Measurements from ENCODE around the gene AFF2. TPM values are rescaled to one million over a fixed set of nuclear protein-coding genes. Genes with fewer than 3 reads are reported as not detected.

AFF2 gene
- total RNA-seq, 1 experiment from 2014 or later = 0.16 TPM

DNA sequence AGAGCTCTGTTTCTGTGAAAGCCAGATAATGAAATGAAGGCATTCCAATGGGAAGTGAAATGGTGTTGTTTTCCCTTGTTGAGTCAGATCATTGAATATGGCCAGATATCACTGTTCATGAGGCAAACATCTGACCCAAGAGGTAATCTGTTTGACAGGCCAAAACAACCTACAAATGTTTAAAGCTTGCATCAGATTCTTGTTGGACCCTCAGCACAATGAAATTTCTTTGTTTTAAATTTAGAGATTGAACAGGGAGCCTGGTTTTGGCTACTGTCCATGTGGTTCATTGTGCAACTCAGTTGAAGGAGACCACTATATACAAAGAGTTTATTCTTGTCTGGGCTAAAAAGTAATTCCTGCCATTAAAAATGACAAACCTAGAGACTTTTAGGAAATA, 159.1 kb downstream of the AFF2 start:
- no peaks in the 10 kb centered on the region for H3K4me1 Mint-ChIP-seq (ENCODE audit: low read depth, unreplicated experiment)

DNA sequence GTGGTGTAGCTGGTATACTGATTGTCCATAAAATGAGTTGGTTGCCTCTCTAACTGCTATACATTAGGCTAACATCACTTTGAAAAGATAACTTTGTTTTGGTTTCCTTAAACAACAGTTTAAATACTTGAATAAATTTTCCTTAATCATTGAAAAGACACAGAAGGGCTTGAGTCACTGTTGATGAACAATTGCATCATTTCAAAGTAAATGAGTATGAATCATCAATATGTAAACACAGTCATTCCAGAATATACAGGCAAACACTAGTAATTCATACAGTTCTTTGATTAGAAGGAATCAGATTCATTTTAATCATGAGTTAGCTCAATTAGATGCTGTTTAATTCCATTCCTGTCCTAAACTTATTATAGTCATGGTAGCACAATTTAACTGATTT, 160.6 kb downstream of the AFF2 start:
- DNase-seq = no peak
- no peaks in the 10 kb centered on the region for H3K36me3 ChIP-seq (ENCODE audit: control insufficient read depth, insufficient read depth, low read length)
- no peaks in the 10 kb centered on the region for H3K27me3 ChIP-seq (replicated peaks; ENCODE audit: control insufficient read depth, insufficient read depth, low read length)
- H3K9me3 ChIP-seq = no peaks in the 10 kb centered on the region
- no peaks in the 10 kb centered on the region for H3K4me1 ChIP-seq
- no peaks in the 10 kb centered on the region for H3K9me3 Mint-ChIP-seq (ENCODE audit: unreplicated experiment)
- BruUV-seq (replicated peaks) = no TSS peak
- POLR2A ChIA-PET = no interaction called here
- CTCF ChIA-PET = no interaction called here
- H3K36me3 Mint-ChIP-seq (ENCODE audit: insufficient read depth, unreplicated experiment) = no peaks in the 10 kb centered on the region
- H3K27me3 Mint-ChIP-seq (ENCODE audit: insufficient read depth, unreplicated experiment) = no peaks in the 10 kb centered on the region
- H3K27ac Mint-ChIP-seq (ENCODE audit: unreplicated experiment) = no peak overlapping the region
- intact Hi-C loops (cut with micrococcal nuclease; ENCODE audit: unreplicated experiment) = no loop called here
- TF ChIP-seq, protein P1, sequence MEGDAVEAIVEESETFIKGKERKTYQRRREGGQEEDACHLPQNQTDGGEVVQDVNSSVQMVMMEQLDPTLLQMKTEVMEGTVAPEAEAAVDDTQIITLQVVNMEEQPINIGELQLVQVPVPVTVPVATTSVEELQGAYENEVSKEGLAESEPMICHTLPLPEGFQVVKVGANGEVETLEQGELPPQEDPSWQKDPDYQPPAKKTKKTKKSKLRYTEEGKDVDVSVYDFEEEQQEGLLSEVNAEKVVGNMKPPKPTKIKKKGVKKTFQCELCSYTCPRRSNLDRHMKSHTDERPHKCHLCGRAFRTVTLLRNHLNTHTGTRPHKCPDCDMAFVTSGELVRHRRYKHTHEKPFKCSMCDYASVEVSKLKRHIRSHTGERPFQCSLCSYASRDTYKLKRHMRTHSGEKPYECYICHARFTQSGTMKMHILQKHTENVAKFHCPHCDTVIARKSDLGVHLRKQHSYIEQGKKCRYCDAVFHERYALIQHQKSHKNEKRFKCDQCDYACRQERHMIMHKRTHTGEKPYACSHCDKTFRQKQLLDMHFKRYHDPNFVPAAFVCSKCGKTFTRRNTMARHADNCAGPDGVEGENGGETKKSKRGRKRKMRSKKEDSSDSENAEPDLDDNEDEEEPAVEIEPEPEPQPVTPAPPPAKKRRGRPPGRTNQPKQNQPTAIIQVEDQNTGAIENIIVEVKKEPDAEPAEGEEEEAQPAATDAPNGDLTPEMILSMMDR (IDR thresholded peaks at IDR 0.05; ENCODE audit: insufficient read depth in 1 of 2, low read depth in 1 of 2, low read length in 1 of 2, severe bottlenecking in 1 of 2, unreplicated experiment in 1 of 2) = no peak
- no peak overlapping the region for H3K4me3 ChIP-seq (ENCODE audit: low read depth, low read length)
- H3K4me3 Mint-ChIP-seq (ENCODE audit: unreplicated experiment) = no peak overlapping the region
- no peaks in the 10 kb centered on the region for H3K4me1 Mint-ChIP-seq (ENCODE audit: low read depth, unreplicated experiment)

More for the DNA sequence above, 159.1 kb downstream of the AFF2 start:
- no peaks in the 10 kb centered on the region for H3K36me3 ChIP-seq (ENCODE audit: control insufficient read depth, insufficient read depth, low read length)
- no peaks in the 10 kb centered on the region for H3K27me3 ChIP-seq (replicated peaks; ENCODE audit: control insufficient read depth, insufficient read depth, low read length)
- no peak overlapping the region for H3K27ac Mint-ChIP-seq (ENCODE audit: unreplicated experiment)
- H3K27me3 Mint-ChIP-seq (ENCODE audit: insufficient read depth, unreplicated experiment) = no peaks in the 10 kb centered on the region
- intact Hi-C loops (cut with micrococcal nuclease; ENCODE audit: unreplicated experiment) = no loop called here
- POLR2A ChIA-PET = no interaction called here
- H3K4me1 ChIP-seq = no peaks in the 10 kb centered on the region
- H3K9me3 ChIP-seq = no peaks in the 10 kb centered on the region
- TF ChIP-seq, protein P1 (IDR thresholded peaks at IDR 0.05; ENCODE audit: insufficient read depth in 1 of 2, low read depth in 1 of 2, low read length in 1 of 2, severe bottlenecking in 1 of 2, unreplicated experiment in 1 of 2) = no peak
- CTCF ChIA-PET = no interaction called here
- peaks cover 4% of the 10 kb centered on the region for H3K9me3 Mint-ChIP-seq (ENCODE audit: unreplicated experiment)
- no TSS peak for BruUV-seq (replicated peaks)
- DNase-seq = no peak
- no peak overlapping the region for H3K4me3 ChIP-seq (ENCODE audit: low read depth, low read length)
- H3K4me3 Mint-ChIP-seq (ENCODE audit: unreplicated experiment) = no peak overlapping the region
- H3K36me3 Mint-ChIP-seq (ENCODE audit: insufficient read depth, unreplicated experiment) = no peaks in the 10 kb centered on the region

DNA sequence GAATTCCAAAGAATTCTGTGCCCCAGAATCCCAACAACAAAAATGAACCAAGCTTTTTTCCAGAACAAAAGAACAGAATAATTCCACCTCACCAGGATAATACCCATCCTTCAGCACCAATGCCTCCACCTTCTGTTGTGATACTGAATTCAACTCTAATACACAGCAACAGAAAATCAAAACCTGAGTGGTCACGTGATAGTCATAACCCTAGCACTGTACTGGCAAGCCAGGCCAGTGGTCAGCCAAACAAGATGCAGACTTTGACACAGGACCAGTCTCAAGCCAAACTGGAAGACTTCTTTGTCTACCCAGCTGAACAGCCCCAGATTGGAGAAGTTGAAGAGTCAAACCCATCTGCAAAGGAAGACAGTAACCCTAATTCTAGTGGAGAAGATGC, 161.6 kb downstream of the AFF2 start:
- Histone ChIP-seq H3K9me3 (no peaks in the 10 kb centered on the region), H3K4me1 (no peaks in the 10 kb centered on the region), H3K36me3 (ENCODE audit: control insufficient read depth, insufficient read depth, low read length) (no peaks in the 10 kb centered on the region), H3K4me3 (ENCODE audit: low read depth, low read length) (no peak overlapping the region), H3K27me3 (replicated peaks; ENCODE audit: control insufficient read depth, insufficient read depth, low read length) (no peaks in the 10 kb centered on the region)
- TF ChIP-seq, protein P1 (IDR thresholded peaks at IDR 0.05; ENCODE audit: insufficient read depth in 1 of 2, low read depth in 1 of 2, low read length in 1 of 2, severe bottlenecking in 1 of 2, unreplicated experiment in 1 of 2) = no peak
- Mint-ChIP-seq H3K27me3 (ENCODE audit: insufficient read depth, unreplicated experiment) (no peaks in the 10 kb centered on the region), H3K27ac (ENCODE audit: unreplicated experiment) (no peak overlapping the region), H3K4me3 (ENCODE audit: unreplicated experiment) (no peak overlapping the region), H3K36me3 (ENCODE audit: insufficient read depth, unreplicated experiment) (no peaks in the 10 kb centered on the region), H3K9me3 (ENCODE audit: unreplicated experiment) (no peaks in the 10 kb centered on the region), H3K4me1 (ENCODE audit: low read depth, unreplicated experiment) (no peaks in the 10 kb centered on the region)
- no peak for DNase-seq
- intact Hi-C loops (cut with micrococcal nuclease; ENCODE audit: unreplicated experiment) = no loop called here
- BruUV-seq (replicated peaks) = no TSS peak
- POLR2A ChIA-PET = no interaction called here
- CTCF ChIA-PET = no interaction called here
